ENCODE results near the gene C1QL2.

GRCh38 chr2:119109866-119110265 lies 48.7 kb downstream of the C1QL2 start:
- TF ChIP-seq, protein P1, sequence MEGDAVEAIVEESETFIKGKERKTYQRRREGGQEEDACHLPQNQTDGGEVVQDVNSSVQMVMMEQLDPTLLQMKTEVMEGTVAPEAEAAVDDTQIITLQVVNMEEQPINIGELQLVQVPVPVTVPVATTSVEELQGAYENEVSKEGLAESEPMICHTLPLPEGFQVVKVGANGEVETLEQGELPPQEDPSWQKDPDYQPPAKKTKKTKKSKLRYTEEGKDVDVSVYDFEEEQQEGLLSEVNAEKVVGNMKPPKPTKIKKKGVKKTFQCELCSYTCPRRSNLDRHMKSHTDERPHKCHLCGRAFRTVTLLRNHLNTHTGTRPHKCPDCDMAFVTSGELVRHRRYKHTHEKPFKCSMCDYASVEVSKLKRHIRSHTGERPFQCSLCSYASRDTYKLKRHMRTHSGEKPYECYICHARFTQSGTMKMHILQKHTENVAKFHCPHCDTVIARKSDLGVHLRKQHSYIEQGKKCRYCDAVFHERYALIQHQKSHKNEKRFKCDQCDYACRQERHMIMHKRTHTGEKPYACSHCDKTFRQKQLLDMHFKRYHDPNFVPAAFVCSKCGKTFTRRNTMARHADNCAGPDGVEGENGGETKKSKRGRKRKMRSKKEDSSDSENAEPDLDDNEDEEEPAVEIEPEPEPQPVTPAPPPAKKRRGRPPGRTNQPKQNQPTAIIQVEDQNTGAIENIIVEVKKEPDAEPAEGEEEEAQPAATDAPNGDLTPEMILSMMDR (IDR thresholded peaks at IDR 0.05), result no peak
- TF ChIP-seq EP300 (IDR thresholded peaks at IDR 0.05) (no peak), POLR2AphosphoS5 (IDR thresholded peaks at IDR 0.05) (no peak), POLR2A (IDR thresholded peaks at IDR 0.05) (no peak)
